AG04449 (cell line): ENCODE results near the gene DCP1A.

ENCODE experiments used
- CTCF ChIA-PET: fragments of 350-600 bp; formaldehyde crosslinking; extraction: SDS; loops from one replicate; lab custom pipeline; 2021; ENCODE audit warnings: antibody characterized with exemption; lab: Yijun Ruan, JAX
- POLR2A ChIA-PET: fragments of 400-600, 350-600 bp; formaldehyde crosslinking; extraction: SDS; loops from one replicate; lab custom pipeline; 2020; ENCODE audit warnings: antibody characterized with exemption, inconsistent platforms; lab: Yijun Ruan, JAX
- DNase-seq: peaks from one replicate; pipeline ENCODE4 v3.0.0-alpha.2; 2010; ENCODE audit warnings: low read depth, low spot score
- H3K4me3 ChIP-seq: 2 replicates; pipeline ENCODE4 v1.5.1; 2011; ENCODE audit warnings: low read depth, mild to moderate bottlenecking, control low read depth, low read length
- TF ChIP-seq, protein P1 (sequence below): IDR thresholded peaks from one replicate; pipeline ENCODE4 v1.5.1; 2011; ENCODE audit warnings: mild to moderate bottlenecking, moderate library complexity, low read length, control low read depth, inconsistent platforms; ENCODE audit not compliant: insufficient read depth; ENCODE audit errors: missing control alignments

DCP1A gene

GRCh38 chr3:53324105-53324504 lies 23.2 kb downstream of the DCP1A start:
- TF ChIP-seq, protein P1, sequence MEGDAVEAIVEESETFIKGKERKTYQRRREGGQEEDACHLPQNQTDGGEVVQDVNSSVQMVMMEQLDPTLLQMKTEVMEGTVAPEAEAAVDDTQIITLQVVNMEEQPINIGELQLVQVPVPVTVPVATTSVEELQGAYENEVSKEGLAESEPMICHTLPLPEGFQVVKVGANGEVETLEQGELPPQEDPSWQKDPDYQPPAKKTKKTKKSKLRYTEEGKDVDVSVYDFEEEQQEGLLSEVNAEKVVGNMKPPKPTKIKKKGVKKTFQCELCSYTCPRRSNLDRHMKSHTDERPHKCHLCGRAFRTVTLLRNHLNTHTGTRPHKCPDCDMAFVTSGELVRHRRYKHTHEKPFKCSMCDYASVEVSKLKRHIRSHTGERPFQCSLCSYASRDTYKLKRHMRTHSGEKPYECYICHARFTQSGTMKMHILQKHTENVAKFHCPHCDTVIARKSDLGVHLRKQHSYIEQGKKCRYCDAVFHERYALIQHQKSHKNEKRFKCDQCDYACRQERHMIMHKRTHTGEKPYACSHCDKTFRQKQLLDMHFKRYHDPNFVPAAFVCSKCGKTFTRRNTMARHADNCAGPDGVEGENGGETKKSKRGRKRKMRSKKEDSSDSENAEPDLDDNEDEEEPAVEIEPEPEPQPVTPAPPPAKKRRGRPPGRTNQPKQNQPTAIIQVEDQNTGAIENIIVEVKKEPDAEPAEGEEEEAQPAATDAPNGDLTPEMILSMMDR, result no peak
- no peak overlapping the region for H3K4me3 ChIP-seq
- CTCF ChIA-PET, result interaction anchor here (0.6 kb wide), 1 partner anchor 25 kb away, joined by 3 read pairs; no protein-coding TSS in a partner anchor
- DNase-seq, result no peak
- POLR2A ChIA-PET, result interaction anchor here (0.8 kb wide), 1 partner anchor 18 kb away, joined by 3 read pairs; no protein-coding TSS in a partner anchor

DNA sequence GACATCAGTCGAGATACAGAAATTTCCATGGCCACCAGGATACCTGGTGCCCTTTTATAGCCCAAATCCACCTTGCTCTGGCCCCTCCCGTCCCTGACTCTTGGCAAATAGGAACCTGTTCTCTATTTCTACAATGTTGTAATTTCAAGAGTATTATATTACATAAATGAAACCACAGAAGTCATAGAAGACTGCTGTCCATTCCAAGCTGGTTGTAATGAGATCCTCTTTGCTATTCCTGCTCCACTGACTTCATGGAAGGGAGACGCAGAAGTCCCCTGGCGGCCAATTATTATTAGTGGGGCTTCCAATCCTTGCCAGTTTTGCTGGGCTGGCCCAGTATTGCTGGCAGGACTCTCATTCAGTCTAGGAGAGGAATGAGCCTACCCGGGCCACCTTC lies 26.6 kb downstream of the DCP1A start:
- H3K4me3 ChIP-seq, result no peak overlapping the region
- TF ChIP-seq, protein P1, result no peak
- CTCF ChIA-PET, result interaction anchor here (0.9 to 1.4 kb wide), 3 partner anchors 13 to 30 kb away, joined by 3 to 5 read pairs (median 3); no protein-coding TSS in a partner anchor
- POLR2A ChIA-PET, result no interaction called here
- no peak for DNase-seq

DNA sequence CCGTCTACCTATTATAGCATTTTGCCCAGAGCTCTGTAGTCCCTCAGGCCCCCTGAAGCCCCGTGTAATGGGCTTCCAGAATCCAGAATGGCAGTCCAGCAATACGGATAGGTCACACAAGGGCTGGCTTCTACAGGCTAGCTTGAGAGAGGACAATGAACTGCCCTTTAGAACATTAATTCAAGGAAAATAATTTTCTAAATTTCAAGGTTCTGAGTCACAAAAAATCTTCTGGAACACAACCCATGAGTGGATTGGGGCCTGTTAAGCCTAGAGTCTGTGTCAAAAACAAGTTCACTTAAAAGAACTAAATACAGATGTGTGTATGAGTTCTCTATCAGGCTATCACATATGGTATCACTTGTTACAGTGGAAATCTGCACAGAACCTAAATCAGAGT lies 28.8 kb downstream of the DCP1A start:
- TF ChIP-seq, protein P1, result no peak
- POLR2A ChIA-PET, result no interaction called here
- CTCF ChIA-PET, result interaction anchor here (0.7 to 1.1 kb wide), 4 partner anchors 11 to 27 kb away, joined by 3 read pairs; no protein-coding TSS in a partner anchor
- peak; percentile 29 for DNase-seq
- H3K4me3 ChIP-seq, result no peak overlapping the region

GRCh38 chr3:53312832-53313231 lies 34.5 kb downstream of the DCP1A start:
- DNase-seq, result no peak
- CTCF ChIA-PET, result interaction anchor here (9.2 kb wide), 1 partner anchor 12 kb away, joined by 75 read pairs; no protein-coding TSS in a partner anchor
- POLR2A ChIA-PET, result interaction anchor here (0.7 kb wide), 1 partner anchor 33 kb away, joined by 3 read pairs; no protein-coding TSS in a partner anchor
- TF ChIP-seq, protein P1, result no peak
- no peak overlapping the region for H3K4me3 ChIP-seq

GRCh38 chr3:53311882-53312281 lies 35.5 kb downstream of the DCP1A start:
- CTCF ChIA-PET, result interaction anchor here (1.2 to 9.2 kb wide), 2 partner anchors 11 to 17 kb away, joined by 3 to 75 read pairs; no protein-coding TSS in a partner anchor
- TF ChIP-seq, protein P1, result no peak
- POLR2A ChIA-PET, result no interaction called here
- no peak overlapping the region for H3K4me3 ChIP-seq
- no peak for DNase-seq

- CTCF ChIA-PET, result interaction anchor here (1.7 to 7.4 kb wide), 2 partner anchors 8 to 406 kb away, joined by 5 to 75 read pairs; no protein-coding TSS in a partner anchor
- no peak overlapping the region for H3K4me3 ChIP-seq
- TF ChIP-seq, protein P1, result no peak
- DNase-seq, result no peak
- POLR2A ChIA-PET, result no interaction called here
Measured at GRCh38 chr3:53303957-53304356, 43.4 kb downstream of the DCP1A start.
